ENCODE data around the gene BABAM1.

DNA sequence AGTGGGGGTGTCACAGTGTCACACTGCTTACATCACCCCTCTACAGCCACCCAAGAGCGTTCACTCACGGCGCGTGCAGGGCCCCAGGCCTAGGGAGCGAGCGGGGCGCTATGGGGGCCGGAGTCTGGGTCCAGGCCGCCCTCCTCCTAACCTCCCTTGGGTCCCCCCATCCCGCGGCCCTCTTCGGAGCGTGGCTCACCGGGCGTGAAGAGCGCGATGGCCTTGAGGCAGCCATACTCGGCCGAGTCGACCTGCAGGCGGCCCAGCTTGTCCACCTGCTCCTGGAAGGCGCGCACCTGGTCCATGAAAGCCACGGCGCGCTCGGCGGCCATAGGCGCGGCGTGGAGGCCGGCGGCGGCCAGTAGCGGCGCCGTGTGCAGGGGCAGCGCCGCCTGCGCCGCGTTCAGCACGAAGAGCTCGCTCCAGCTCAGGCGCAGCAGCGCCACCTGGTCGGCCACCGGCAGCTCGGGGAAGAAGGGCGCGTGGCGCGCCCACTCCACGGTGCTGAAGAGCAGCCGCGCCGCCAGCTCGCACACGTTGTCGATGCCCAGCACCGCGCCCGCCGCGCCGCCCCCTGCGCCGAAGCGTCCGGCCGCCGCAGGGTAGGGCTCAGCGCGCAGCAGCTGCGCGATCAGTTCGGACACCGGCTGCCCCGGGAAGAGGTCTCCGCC is 31.8 kb upstream of the BABAM1 start:
- TF ChIP-seq EZH2 (IDR thresholded peaks at IDR 0.05; ENCODE audit: borderline replicate concordance, low read length): no peak
- TF ChIP-seq CTCF (conservative IDR thresholded peaks at IDR 0.05 in 1 of 2, IDR thresholded peaks at IDR 0.05 in 1 of 2; ENCODE audit: extremely low read depth in 1 of 2, insufficient read depth in 1 of 2, low read depth in 1 of 2, low read length in 2 of 2): peak; percentile 7 to 54
